Endothelial cell (in vitro differentiated cells): ENCODE data around the gene NGB. TPM values are rescaled to one million over a fixed set of nuclear protein-coding genes. Genes with fewer than 3 reads are reported as not detected.

Source experiments
- DNase-seq: peaks from one replicate; pipeline ENCODE4 v3.0.0; 2021; ENCODE audit warnings: low spot score
- H3K27ac Mint-ChIP-seq: one replicate; pipeline ENCODE4 v1.8.0; 2021; ENCODE audit warnings: mixed read lengths, inconsistent platforms; ENCODE audit not compliant: unreplicated experiment
- H3K27me3 Mint-ChIP-seq: one replicate; pipeline ENCODE4 v1.8.0; 2021; ENCODE audit warnings: mild to moderate bottlenecking, moderate library complexity, mixed read lengths, inconsistent platforms; ENCODE audit not compliant: unreplicated experiment
- H3K36me3 Mint-ChIP-seq: one replicate; pipeline ENCODE4 v1.8.0; 2021; ENCODE audit warnings: mild to moderate bottlenecking, low read depth, mixed read lengths, inconsistent platforms; ENCODE audit not compliant: unreplicated experiment
- H3K4me1 Mint-ChIP-seq: one replicate; pipeline ENCODE4 v1.8.0; 2021; ENCODE audit warnings: mild to moderate bottlenecking, mixed read lengths, inconsistent platforms; ENCODE audit not compliant: unreplicated experiment
- H3K4me3 Mint-ChIP-seq: one replicate; pipeline ENCODE4 v1.8.0; 2021; ENCODE audit warnings: mild to moderate bottlenecking, mixed read lengths, inconsistent platforms; ENCODE audit not compliant: unreplicated experiment
- H3K9me3 Mint-ChIP-seq: one replicate; pipeline ENCODE4 v1.8.0; 2021; ENCODE audit warnings: mixed read lengths, inconsistent platforms; ENCODE audit not compliant: unreplicated experiment
- total RNA-seq: library from RNA; stranded (reverse); fragmentation: NEBNext Ultra II Directional; extraction: Animal tissue kit (Norgen Biotek cat#: 25700); gene quantifications from one replicate; pipeline ENCODE4 v1.2.1, GENCODE V29; 2021; ENCODE audit not compliant: unreplicated experiment
- TF ChIP-seq, protein P1 (sequence below): fragments of 200-600 bp; sonication (generic); IDR thresholded peaks from one replicate; pipeline ENCODE4 v1.5.0; 2021; ENCODE audit warnings: antibody characterized with exemption; ENCODE audit not compliant: unreplicated experiment

NGB gene
- total RNA-seq, 1 donor from 2014 or later, result not detected

DNA sequence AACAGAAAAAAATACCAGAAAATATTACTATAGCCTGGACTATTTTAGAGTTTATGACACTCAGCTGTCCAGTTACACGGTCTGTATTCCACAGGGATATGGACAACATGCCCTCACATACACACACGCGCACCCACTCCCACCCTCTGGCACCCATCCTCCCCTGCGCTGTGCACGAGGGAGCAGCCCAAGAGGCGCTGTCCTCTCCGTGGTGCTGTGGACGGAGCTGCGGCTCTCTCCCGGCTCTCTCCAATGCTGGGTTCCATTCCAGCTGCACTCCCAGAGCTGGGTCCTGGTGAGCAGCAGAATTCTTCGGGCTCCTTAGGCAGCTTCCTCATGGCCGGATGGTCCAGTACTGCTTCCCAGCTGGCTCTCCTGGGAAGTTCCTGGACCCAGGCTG, 6.0 kb upstream of the NGB start:
- peaks cover 10% of the 10 kb centered on the region for H3K27me3 Mint-ChIP-seq
- H3K9me3 Mint-ChIP-seq, result no peaks in the 10 kb centered on the region
- H3K4me1 Mint-ChIP-seq, result peaks cover 7% of the 10 kb centered on the region
- no peak for DNase-seq
- H3K27ac Mint-ChIP-seq, result no peak overlapping the region
- no peak overlapping the region for H3K4me3 Mint-ChIP-seq
- H3K36me3 Mint-ChIP-seq, result peaks cover 11% of the 10 kb centered on the region
- TF ChIP-seq, protein P1, sequence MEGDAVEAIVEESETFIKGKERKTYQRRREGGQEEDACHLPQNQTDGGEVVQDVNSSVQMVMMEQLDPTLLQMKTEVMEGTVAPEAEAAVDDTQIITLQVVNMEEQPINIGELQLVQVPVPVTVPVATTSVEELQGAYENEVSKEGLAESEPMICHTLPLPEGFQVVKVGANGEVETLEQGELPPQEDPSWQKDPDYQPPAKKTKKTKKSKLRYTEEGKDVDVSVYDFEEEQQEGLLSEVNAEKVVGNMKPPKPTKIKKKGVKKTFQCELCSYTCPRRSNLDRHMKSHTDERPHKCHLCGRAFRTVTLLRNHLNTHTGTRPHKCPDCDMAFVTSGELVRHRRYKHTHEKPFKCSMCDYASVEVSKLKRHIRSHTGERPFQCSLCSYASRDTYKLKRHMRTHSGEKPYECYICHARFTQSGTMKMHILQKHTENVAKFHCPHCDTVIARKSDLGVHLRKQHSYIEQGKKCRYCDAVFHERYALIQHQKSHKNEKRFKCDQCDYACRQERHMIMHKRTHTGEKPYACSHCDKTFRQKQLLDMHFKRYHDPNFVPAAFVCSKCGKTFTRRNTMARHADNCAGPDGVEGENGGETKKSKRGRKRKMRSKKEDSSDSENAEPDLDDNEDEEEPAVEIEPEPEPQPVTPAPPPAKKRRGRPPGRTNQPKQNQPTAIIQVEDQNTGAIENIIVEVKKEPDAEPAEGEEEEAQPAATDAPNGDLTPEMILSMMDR, result no peak

DNA sequence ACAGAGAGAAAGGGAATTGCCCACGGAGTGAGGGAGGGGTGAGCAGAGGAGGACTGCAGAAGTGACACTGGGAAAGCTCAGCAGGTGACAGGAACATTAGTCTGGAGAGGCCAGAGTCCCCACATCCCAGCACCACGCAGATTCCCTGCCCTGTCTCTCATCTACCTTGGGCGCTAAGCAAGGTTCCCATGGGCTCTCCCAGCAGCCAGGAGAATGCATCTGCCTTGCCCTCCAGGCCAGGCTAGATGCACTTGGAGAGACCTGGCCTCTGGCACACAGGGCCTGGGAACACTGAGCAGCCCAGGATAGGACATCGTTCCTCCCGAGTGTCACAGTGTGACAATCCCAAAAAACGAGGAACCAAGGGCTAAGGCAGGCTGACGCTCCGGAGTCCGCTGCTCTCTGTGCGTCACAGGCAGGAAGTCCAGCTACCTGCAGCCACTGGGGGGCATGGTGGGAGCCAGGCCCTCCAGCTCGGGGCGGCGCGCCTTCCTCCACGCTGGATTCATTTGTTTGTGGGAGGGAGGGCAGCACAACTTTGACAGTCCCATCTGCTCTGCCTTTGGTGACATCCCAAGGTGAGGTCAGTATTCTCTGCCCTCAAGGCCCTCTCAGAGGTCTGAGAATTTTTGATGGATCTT, 5.4 kb upstream of the NGB start:
- no peak overlapping the region for H3K27ac Mint-ChIP-seq
- TF ChIP-seq, protein P1, result no peak

DNA sequence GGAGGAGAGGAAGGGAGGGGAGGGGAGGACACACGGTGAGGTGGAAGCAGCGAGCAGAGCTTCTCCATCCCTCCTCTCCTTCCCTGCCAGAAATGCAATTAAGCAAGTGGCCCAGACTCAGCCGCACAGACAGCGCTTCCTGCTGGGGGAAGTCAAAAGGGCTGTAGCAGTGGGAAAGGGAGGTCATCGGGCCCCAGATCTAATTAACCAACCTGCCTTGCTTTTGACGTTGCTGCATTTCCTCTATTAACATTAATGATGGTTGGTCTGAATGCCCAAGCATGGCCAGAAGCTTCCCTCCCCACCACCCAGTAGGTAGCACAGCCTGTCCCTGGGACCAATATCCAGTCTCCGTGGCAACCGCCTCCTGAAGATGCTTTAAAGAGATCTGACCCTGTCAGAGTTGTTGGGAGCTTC, 4.6 kb upstream of the NGB start:
- Mint-ChIP-seq H3K9me3 (no peaks in the 10 kb centered on the region), H3K27ac (no peak overlapping the region), H3K4me1 (peaks cover 3% of the 10 kb centered on the region), H3K36me3 (peaks cover 11% of the 10 kb centered on the region), H3K27me3 (peaks cover 12% of the 10 kb centered on the region), H3K4me3 (no peak overlapping the region)
- TF ChIP-seq, protein P1, result no peak
- DNase-seq, result no peak

More for the DNA sequence above, 5.4 kb upstream of the NGB start:
- peaks cover 7% of the 10 kb centered on the region for H3K4me1 Mint-ChIP-seq
- no peaks in the 10 kb centered on the region for H3K9me3 Mint-ChIP-seq
- H3K4me3 Mint-ChIP-seq, result no peak overlapping the region
- no peak for DNase-seq
- peaks cover 11% of the 10 kb centered on the region for H3K36me3 Mint-ChIP-seq
- H3K27me3 Mint-ChIP-seq, result peaks cover 10% of the 10 kb centered on the region

DNA sequence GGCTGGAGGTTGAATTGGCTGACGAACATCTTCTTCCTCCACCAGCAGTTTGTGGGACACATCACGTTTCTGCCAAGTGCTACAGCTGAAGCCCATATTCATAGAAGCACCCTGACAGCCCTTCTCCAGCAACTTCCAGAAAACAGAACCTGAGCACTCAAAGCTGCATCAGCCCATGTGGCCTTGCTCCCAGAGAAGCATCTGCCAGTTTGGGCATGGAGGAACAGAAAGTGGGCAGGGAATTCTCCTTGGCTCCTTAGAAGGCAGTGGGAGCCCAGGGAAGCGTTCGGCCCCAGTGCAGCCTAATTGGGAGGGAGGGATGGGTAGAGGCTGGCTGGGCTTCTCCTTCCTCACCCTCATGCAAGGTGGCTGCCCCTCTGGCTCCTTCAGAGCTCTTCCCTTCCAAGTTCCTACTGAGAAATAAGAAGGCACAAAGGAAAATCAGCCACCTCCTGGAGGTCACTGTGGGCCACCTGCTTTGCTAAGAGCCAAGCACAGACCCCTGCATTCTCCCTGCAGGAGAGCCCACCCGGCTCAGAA, 4.1 kb upstream of the NGB start:
- Mint-ChIP-seq H3K36me3 (peaks cover 11% of the 10 kb centered on the region), H3K4me3 (no peak overlapping the region)
- DNase-seq, result no peak

DNA sequence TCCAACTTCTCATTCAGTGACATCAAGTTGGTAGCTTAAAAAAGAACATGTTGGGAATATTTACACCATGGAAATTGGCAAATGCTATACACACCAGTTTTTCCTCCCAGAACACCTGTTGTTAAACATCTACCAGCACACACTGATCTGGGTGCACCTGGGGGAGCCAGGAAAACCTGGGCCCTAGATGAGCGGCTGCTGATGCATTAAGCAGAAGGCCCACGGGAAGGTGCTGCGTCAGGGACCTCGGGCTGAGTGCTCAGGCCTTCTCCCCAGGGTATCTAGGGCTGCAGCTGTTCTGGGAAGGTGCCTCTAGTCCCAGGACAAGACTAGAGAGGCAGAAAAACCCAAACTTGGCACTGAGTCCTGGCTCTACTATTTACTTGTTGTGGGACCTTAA, 2.8 kb upstream of the NGB start:
- DNase-seq, result no peak
- TF ChIP-seq, protein P1, result no peak
- Mint-ChIP-seq H3K27ac (no peak overlapping the region), H3K4me3 (no peak overlapping the region), H3K36me3 (peaks cover 6% of the 10 kb centered on the region), H3K4me1 (peaks cover 5% of the 10 kb centered on the region), H3K27me3 (peaks cover 16% of the 10 kb centered on the region), H3K9me3 (no peaks in the 10 kb centered on the region)

More for the DNA sequence above, 4.1 kb upstream of the NGB start:
- peaks cover 3% of the 10 kb centered on the region for H3K4me1 Mint-ChIP-seq
- peaks cover 13% of the 10 kb centered on the region for H3K27me3 Mint-ChIP-seq
- no peaks in the 10 kb centered on the region for H3K9me3 Mint-ChIP-seq
- TF ChIP-seq, protein P1, result no peak
- H3K27ac Mint-ChIP-seq, result no peak overlapping the region
